ENCODE data around the gene MGAT3. TPM values are rescaled to one million over a fixed set of nuclear protein-coding genes. Genes with fewer than 3 reads are reported as not detected.

Gene MGAT3
- total and polyA plus RNA-seq, 2 of the 8 experiments (the other 6 are each of a cell fraction or from before 2014, with no cell fraction given): 4.3 to 9.2 TPM

DNA sequence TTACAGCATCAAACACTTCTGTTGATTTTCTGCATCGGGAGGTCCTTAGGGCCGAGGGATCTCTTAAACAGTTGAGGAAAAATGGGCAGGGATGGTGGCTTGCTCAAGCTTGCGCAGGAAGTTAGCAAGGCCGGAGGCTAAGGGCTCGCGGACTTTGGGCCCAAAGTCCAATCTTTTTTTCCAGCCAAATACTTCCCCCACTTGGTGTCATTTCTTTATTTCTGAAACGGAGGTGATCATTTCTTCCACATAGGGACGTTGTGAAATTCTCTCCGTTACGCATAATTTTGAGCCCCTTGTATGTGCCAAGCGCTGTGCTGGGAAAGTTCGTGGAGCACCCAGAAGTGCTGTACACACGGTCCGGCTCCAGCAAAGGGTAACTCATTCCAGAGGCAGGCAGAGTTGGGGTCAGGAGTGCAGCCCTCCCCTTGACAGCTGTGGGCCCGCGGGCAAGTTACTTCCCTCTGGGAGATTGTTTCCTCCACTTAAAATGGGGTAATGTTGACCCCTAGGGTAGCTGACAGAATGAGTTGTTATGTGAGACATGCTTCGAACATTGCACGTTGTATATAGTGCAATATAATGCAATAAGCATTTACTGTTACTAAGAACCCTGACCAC is 46.1 kb downstream of the MGAT3 start:
- Histone ChIP-seq H2BK20ac (ENCODE audit: low read length) (no peak overlapping the region), H3K36me3 (ENCODE audit: control insufficient read depth in 2 of 4, insufficient read depth in 4 of 4, low read length in 3 of 4) (peaks cover 5 to 37% (median 22%) of the 10 kb centered on the region in 4 experiments), H3K4me2 (ENCODE audit: insufficient read depth in 1 of 2, low read depth in 2 of 2, low read length in 2 of 2) (peak overlapping the region; percentile 77 to 86), H3K14ac (ENCODE audit: insufficient read length) (no peak overlapping the region), H3K4ac (replicated peaks; ENCODE audit: insufficient read length, low read depth, low read length) (no peak overlapping the region), H3K79me2 (ENCODE audit: control insufficient read depth in 1 of 2, insufficient read depth in 2 of 2, low read length in 2 of 2) (peaks cover 5 to 13% of the 10 kb centered on the region in 2 experiments; a peak in 3 of 4 replicates), H4K91ac (replicated peaks; ENCODE audit: insufficient read length, low read length) (peak overlapping the region; percentile 30), H2AK5ac (ENCODE audit: low read depth, low read length) (no peak overlapping the region), H3K27me3 (replicated peaks in 1 of 4; ENCODE audit: control insufficient read depth in 3 of 4, extremely low read depth in 1 of 4, insufficient read depth in 3 of 4, low read length in 3 of 4) (peaks cover 6 to 58% (median 40%) of the 10 kb centered on the region in 4 experiments), H3K56ac (replicated peaks; ENCODE audit: insufficient read length, low read depth, low read length) (peak overlapping the region; percentile 54), H3K23ac (ENCODE audit: insufficient read length) (no peak overlapping the region), H4K8ac (ENCODE audit: extremely low read depth, insufficient read depth, low read length) (no peak overlapping the region), H3K79me1 (ENCODE audit: low read depth, low read length) (peaks cover 3% of the 10 kb centered on the region; the same call in 1 of the 2 replicates), H3K9ac (replicated peaks in 1 of 4; ENCODE audit: extremely low read depth in 1 of 4, low read depth in 3 of 4, low read length in 3 of 4) (peak overlapping the region; percentile 14 to 69 (median 33); a peak in 4 of 7 replicates), H3K4me3 (ENCODE audit: extremely low read depth in 1 of 4, insufficient read depth in 2 of 4, low read depth in 3 of 4, low read length in 4 of 4) (peak overlapping the region; percentile 68 to 88 (median 80)), H2BK15ac (ENCODE audit: low read length) (no peak overlapping the region), H3K27ac (ENCODE audit: low read depth, low read length) (no peak overlapping the region), H2BK120ac (replicated peaks; ENCODE audit: low read depth, low read length) (no peak overlapping the region), H4K5ac (ENCODE audit: insufficient read length, low read depth, low read length) (peak overlapping the region; percentile 12), H3K23me2 (ENCODE audit: low read depth, low read length) (peaks cover 5% of the 10 kb centered on the region), H2BK5ac (ENCODE audit: low read depth, low read length) (no peak overlapping the region), H3K9me3 (ENCODE audit: insufficient read depth in 2 of 2, low read depth in 1 of 2, low read length in 1 of 2) (no peaks in the 10 kb centered on the region), H4K20me1 (replicated peaks in 1 of 2; ENCODE audit: control insufficient read depth in 1 of 2, insufficient read depth in 2 of 2, low read length in 2 of 2) (peaks cover 18 to 31% of the 10 kb centered on the region in 2 experiments), H2BK12ac (ENCODE audit: low read depth, low read length) (no peak overlapping the region), H2AFZ (ENCODE audit: low read length) (no peak overlapping the region), H3K4me1 (replicated peaks in 1 of 4; ENCODE audit: control insufficient read depth in 3 of 4, insufficient read depth in 4 of 4, low read length in 3 of 4) (peaks cover 3 to 9% (median 4%) of the 10 kb centered on the region in 4 experiments; a peak in 6 of 7 replicates), H3K18ac (ENCODE audit: extremely low read depth, low read length) (no peak overlapping the region)
- CTCF ChIA-PET (ENCODE audit: partially characterized antibody): interaction anchor here (1.0 to 19.7 kb wide), 5 partner anchors 10 to 171 kb away, joined by 3 to 361 read pairs (median 27); partner anchors contain the start of gene RPS19BP1
- POLR2A ChIA-PET (ENCODE audit: partially characterized antibody): interaction anchor here (1.2 to 4.6 kb wide), 5 partner anchors 8 to 98 kb away, joined by 3 to 42 read pairs (median 21); partner anchors contain the start of gene ATF4
- FAIRE-seq (no peak), DNase-seq (ENCODE audit: low read depth in 1 of 2, low spot score in 2 of 2) (no peak)
- TF ChIP-seq, protein P1, sequence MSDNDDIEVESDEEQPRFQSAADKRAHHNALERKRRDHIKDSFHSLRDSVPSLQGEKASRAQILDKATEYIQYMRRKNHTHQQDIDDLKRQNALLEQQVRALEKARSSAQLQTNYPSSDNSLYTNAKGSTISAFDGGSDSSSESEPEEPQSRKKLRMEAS (IDR thresholded peaks at IDR 0.05): no peak
- no peak for TF ChIP-seq POLR2A (IDR thresholded peaks at IDR 0.05; ENCODE audit: control extremely low read depth in 1 of 2, low read depth in 2 of 2, low read length in 2 of 2)
- TF ChIP-seq MAFK (IDR thresholded peaks at IDR 0.05; ENCODE audit: low read depth, low read length): no peak
- no peak for TF ChIP-seq CEBPB (IDR thresholded peaks at IDR 0.05; ENCODE audit: low read depth, low read length)
- no peak for TF ChIP-seq SUZ12 (IDR thresholded peaks at IDR 0.05; ENCODE audit: low read length)
- TF ChIP-seq RAD21 (IDR thresholded peaks at IDR 0.05 in 1 of 2, conservative IDR thresholded peaks at IDR 0.05 in 1 of 2; ENCODE audit: low read depth in 2 of 2, low read length in 2 of 2): no peak
- no peak for TF ChIP-seq JUND (IDR thresholded peaks at IDR 0.05; ENCODE audit: low read length)
- TF ChIP-seq RXRA (IDR thresholded peaks at IDR 0.05; ENCODE audit: insufficient read depth, low read depth, low read length): no peak
- 54% methylated on average over 18 of the region's 18 CpGs; no CpG with 5 or more reads in 1 of the 2 experiments for WGBS, 2 experiments (ENCODE audit: extremely low coverage in 1 of 2, insufficient coverage in 1 of 2, insufficient read length in 1 of 2, insufficient replicate concordance in 2 of 2, low coverage in 1 of 2, low lambda C conversion rate in 2 of 2, missing lambda C conversion rate in 1 of 2)

Measured in H1 (cell line).